Measurements from ENCODE around the gene HOXD12. TPM values are rescaled to one million over a fixed set of nuclear protein-coding genes. Genes with fewer than 3 reads are reported as not detected.

HOXD12 gene
- total RNA-seq, 1 experiment from 2014 or later = 0.27 TPM

GRCh38 chr2:176137252-176137580 is 37.6 kb downstream of the HOXD12 start:
- ATAC-seq = no peak
- Histone ChIP-seq H3K9me2 (ENCODE audit: insufficient read depth) (no peaks in the 10 kb centered on the region), H2AFZ (ENCODE audit: low read depth, low read length, poor library complexity, severe bottlenecking) (no peak overlapping the region), H3K4me1 (ENCODE audit: control insufficient read depth in 1 of 2, insufficient read depth in 2 of 2, low read length in 2 of 2) (peaks cover 5 to 22% of the 10 kb centered on the region in 2 experiments; a peak in 3 of 4 replicates), H3K9me3 (ENCODE audit: control insufficient read depth in 1 of 2, insufficient read depth in 1 of 2, low read depth in 1 of 2, low read length in 2 of 2) (no peaks in the 10 kb centered on the region), H3K9ac (ENCODE audit: low read length) (peak overlapping the region; percentile 58), H3K36me3 (ENCODE audit: control insufficient read depth in 1 of 2, insufficient read depth in 2 of 2, low read length in 2 of 2) (no peaks in the 10 kb centered on the region), H4K20me1 (ENCODE audit: insufficient read depth) (no peaks in the 10 kb centered on the region), H3K4me2 (ENCODE audit: low read length) (peak overlapping the region; percentile 75), H3K27me3 (ENCODE audit: insufficient read depth, low read length) (no peaks in the 10 kb centered on the region), H3K4me3 (replicated peaks in 1 of 2; ENCODE audit: low read depth in 1 of 2, low read length in 2 of 2) (peak overlapping the region; percentile 52 to 61), H3K79me2 (ENCODE audit: insufficient read depth, low read length) (no peaks in the 10 kb centered on the region), H3K27ac (ENCODE audit: low read depth, low read length) (no peak overlapping the region)
- no TSS peak for BruUV-seq (replicated peaks)
- intact Hi-C loops (cut with micrococcal nuclease) = no loop called here
- ChIA-PET RAD21 (ENCODE audit: low non-redundant PET in 1 of 2, low total read pairs in 2 of 2, uncharacterized antibody in 2 of 2, unreplicated experiment in 2 of 2) (interaction anchor here in 1 of 2 experiments (1.3 kb wide), 1 partner anchor 318 kb away, joined by 3 read pairs; no protein-coding TSS in a partner anchor), CTCF (interaction anchor here (1.1 to 1.4 kb wide), 4 partner anchors 10 to 515 kb away, joined by 4 to 5 read pairs (median 4); no protein-coding TSS in a partner anchor), POLR2A (no interaction called here)
- no peak for TF ChIP-seq YY1 (IDR thresholded peaks at IDR 0.05; ENCODE audit: extremely low read depth, insufficient replicate concordance, low read depth, low read length)
- TF ChIP-seq EZH2phosphoT487 (IDR thresholded peaks at IDR 0.05; ENCODE audit: borderline replicate concordance) = no peak
- TF ChIP-seq CTCF (IDR thresholded peaks at IDR 0.05 in 2 of 3, conservative IDR thresholded peaks at IDR 0.05 in 1 of 3; ENCODE audit: borderline replicate concordance in 1 of 3, insufficient read depth in 1 of 3, low read depth in 2 of 3, low read length in 2 of 3) = no peak
- no peak for TF ChIP-seq TCF7L2 (IDR thresholded peaks at IDR 0.05; ENCODE audit: borderline replicate concordance, extremely low read depth, insufficient read depth, insufficient read length)
- no peak for TF ChIP-seq POLR2AphosphoS5 (IDR thresholded peaks at IDR 0.05; ENCODE audit: low read depth, low read length)
- no peak for TF ChIP-seq SIN3A (IDR thresholded peaks at IDR 0.05; ENCODE audit: low read depth)
- no peak for TF ChIP-seq RAD21 (IDR thresholded peaks at IDR 0.05; ENCODE audit: low read depth)
- TF ChIP-seq MAX (IDR thresholded peaks at IDR 0.05) = no peak
- TF ChIP-seq ZNF274 (IDR thresholded peaks at IDR 0.05; ENCODE audit: low read depth, low read length) = no peak
- TF ChIP-seq ELF1 (IDR thresholded peaks at IDR 0.05; ENCODE audit: borderline replicate concordance, low read depth) = no peak
- TF ChIP-seq FOSL1 (IDR thresholded peaks at IDR 0.05; ENCODE audit: low read depth) = no peak
- TF ChIP-seq SP1 (IDR thresholded peaks at IDR 0.05; ENCODE audit: low read depth) = no peak
- TF ChIP-seq POLR2A (IDR thresholded peaks at IDR 0.05; ENCODE audit: borderline replicate concordance, extremely low read depth, insufficient read depth, insufficient read length) = no peak
- no peak for DNase-seq (ENCODE audit: low read depth, low spot score)

Measured in HCT116 (cell line).